Kidney (tissue), 14 donors: Measurements from ENCODE around the gene OBP2B. TPM values are rescaled to one million over a fixed set of nuclear protein-coding genes. Genes with fewer than 3 reads are reported as not detected.
A peak's percentile ranks its signal among the peaks of the same experiment; 100 is the strongest.
"Not testable (repeated sequence)": the region's sequence is repeated elsewhere in the genome, so short reads cannot be mapped to it uniquely, and the experiment has no call there.

Experiments used
- DNase-seq, 5 donors: peaks; one replicate each; pipeline ENCODE4 v3.0.0-alpha.2; 2013 to 2020
- FAIRE-seq: peaks from 2 replicates; lab custom pipeline; 2012; peaks lifted over from hg19 to GRCh38; lab: Jason Lieb, UNC
- H3K27ac ChIP-seq, 2 donors: one replicate each; pipeline ENCODE4 v1.7.0; 2013; ENCODE audit warnings: low read depth in 2 of 2, low read length in 2 of 2, inconsistent platforms in 1 of 2
- H3K27me3 ChIP-seq: one replicate; pipeline ENCODE4 v1.7.1; 2013; ENCODE audit warnings: low read length, inconsistent platforms; ENCODE audit not compliant: control insufficient read depth, insufficient read depth
- H3K36me3 ChIP-seq, 3 donors: one replicate each; pipeline versions ENCODE4 v1.7.0 to v1.7.1; 2013; ENCODE audit warnings: low read length in 3 of 3, control low read depth in 1 of 3, inconsistent platforms in 1 of 3; ENCODE audit not compliant: insufficient read depth in 3 of 3, control insufficient read depth in 2 of 3
- H3K4me1 ChIP-seq, 3 donors: one replicate each; pipeline versions ENCODE4 v1.7.0 to v1.7.1; 2013; ENCODE audit warnings: low read length in 3 of 3, inconsistent platforms in 1 of 3, low read depth in 1 of 3; ENCODE audit not compliant: control insufficient read depth in 2 of 3, insufficient read depth in 2 of 3
- H3K4me3 ChIP-seq, 3 donors: one replicate each; pipeline versions ENCODE4 v1.7.0 to v1.8.1; 2013; ENCODE audit warnings: low read length in 3 of 3, control low read depth in 1 of 3, inconsistent platforms in 1 of 3
- H3K9ac ChIP-seq, 3 donors: one replicate each; pipeline versions ENCODE4 v1.7.0 to v1.7.1; 2013; ENCODE audit warnings: low read length in 3 of 3, control low read depth in 1 of 3, inconsistent platforms in 1 of 3
- H3K9me3 ChIP-seq, 3 donors: one replicate each; pipeline versions ENCODE4 v1.7.0 to v1.7.1; 2013; ENCODE audit warnings: low read length in 3 of 3, control low read depth in 1 of 3, inconsistent platforms in 1 of 3; ENCODE audit not compliant: control insufficient read depth in 2 of 3, insufficient read depth in 1 of 3
- intact Hi-C: fragments of 100-400 bp; cut with DNase I; formaldehyde crosslinking; loops from one replicate; pipeline ENCODE4 v1.11.1; 2022
- polyA plus RNA-seq: library from polyadenylated mRNA; stranded (reverse); fragments of 350-450 nt; fragmentation: Illumina TruSeq; extraction: RNeasy Lipid Tissue Mini Kit (QIAGEN cat#74804); gene quantifications from one replicate; pipeline ENCODE4 v1.2.3, GENCODE V29; 2014; ENCODE audit warnings: low read depth, low replicate concordance; ENCODE audit not compliant: insufficient read depth
- total RNA-seq: library from RNA; stranded (reverse); fragmentation: NEBNext Ultra II Directional; extraction: Animal tissue kit (Norgen Biotek cat#: 25700); gene quantifications from one replicate; pipeline ENCODE4 v1.2.1, GENCODE V29; 2021
- TF ChIP-seq, protein P1 (sequence below): IDR thresholded peaks from 3 replicates; pipeline ENCODE4 v1.5.1; 2012; ENCODE audit warnings: mild to moderate bottlenecking, moderate library complexity, borderline replicate concordance; ENCODE audit not compliant: insufficient read depth; ENCODE audit errors: extremely low read depth
- donor health status: control.
- donor health status: control.
- donor health status: control.
- donor health status: control.
- donor health status: control.
- donor health status: DM: yes; HTN: yes; CAD: no.
- donor health status: Normal renal cell carcinoma (clear cell type).

The OBP2B gene
- total and polyA plus RNA-seq, 2 donors from 2014 or later, result not detected

DNA sequence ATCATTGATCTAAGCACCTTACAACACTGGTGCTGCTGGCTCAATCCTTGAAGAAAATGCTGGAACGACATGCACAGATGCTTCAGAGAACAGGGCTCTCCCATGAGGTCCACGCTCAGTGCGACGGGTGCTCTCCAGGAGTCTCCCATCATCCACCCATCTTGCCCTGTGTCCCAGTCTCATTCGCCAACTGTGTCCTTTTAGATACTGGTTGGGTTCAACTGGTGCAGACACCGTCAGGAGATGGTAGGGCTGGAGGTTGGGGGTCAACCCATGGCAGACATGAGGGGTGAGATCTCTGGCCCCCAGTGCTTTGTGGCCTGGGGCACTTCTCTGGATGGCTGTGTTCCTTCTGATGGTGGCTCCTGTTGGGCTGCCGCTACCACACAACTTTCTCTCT is 1.6 kb upstream of the OBP2B start:
- FAIRE-seq (no peak), DNase-seq (peak in 1 of 5 donors; percentile 35)
- no peak overlapping the region for H3K4me3 ChIP-seq
- TF ChIP-seq, protein P1, sequence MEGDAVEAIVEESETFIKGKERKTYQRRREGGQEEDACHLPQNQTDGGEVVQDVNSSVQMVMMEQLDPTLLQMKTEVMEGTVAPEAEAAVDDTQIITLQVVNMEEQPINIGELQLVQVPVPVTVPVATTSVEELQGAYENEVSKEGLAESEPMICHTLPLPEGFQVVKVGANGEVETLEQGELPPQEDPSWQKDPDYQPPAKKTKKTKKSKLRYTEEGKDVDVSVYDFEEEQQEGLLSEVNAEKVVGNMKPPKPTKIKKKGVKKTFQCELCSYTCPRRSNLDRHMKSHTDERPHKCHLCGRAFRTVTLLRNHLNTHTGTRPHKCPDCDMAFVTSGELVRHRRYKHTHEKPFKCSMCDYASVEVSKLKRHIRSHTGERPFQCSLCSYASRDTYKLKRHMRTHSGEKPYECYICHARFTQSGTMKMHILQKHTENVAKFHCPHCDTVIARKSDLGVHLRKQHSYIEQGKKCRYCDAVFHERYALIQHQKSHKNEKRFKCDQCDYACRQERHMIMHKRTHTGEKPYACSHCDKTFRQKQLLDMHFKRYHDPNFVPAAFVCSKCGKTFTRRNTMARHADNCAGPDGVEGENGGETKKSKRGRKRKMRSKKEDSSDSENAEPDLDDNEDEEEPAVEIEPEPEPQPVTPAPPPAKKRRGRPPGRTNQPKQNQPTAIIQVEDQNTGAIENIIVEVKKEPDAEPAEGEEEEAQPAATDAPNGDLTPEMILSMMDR, result no peak
- no peaks in the 10 kb centered on the region for H3K4me1 ChIP-seq
- H3K36me3 ChIP-seq, result no peaks in the 10 kb centered on the region
- no peaks in the 10 kb centered on the region for H3K27me3 ChIP-seq
- intact Hi-C loops, result no loop called here
- no peak overlapping the region for H3K9ac ChIP-seq
- H3K9me3 ChIP-seq, result no peaks in the 10 kb centered on the region
- no peak overlapping the region for H3K27ac ChIP-seq

DNA sequence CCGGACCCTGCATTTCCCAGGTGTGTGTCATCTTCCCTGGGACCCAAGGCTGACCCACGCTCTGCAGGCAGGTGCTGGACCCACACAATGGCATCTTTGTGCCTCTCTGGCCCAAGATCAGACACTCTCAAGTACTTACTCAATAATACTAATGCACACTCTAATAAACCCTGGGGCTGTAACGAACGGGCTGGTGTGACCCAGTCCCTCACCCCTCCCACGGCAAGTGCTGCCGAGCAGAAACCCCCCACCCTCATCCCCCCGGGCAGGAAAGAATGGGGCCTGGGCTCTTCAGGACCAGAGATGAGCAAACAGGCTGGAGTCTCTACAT is 1.1 kb upstream of the OBP2B start:
- intact Hi-C loops, result no loop called here
- DNase-seq, result no peak

DNA sequence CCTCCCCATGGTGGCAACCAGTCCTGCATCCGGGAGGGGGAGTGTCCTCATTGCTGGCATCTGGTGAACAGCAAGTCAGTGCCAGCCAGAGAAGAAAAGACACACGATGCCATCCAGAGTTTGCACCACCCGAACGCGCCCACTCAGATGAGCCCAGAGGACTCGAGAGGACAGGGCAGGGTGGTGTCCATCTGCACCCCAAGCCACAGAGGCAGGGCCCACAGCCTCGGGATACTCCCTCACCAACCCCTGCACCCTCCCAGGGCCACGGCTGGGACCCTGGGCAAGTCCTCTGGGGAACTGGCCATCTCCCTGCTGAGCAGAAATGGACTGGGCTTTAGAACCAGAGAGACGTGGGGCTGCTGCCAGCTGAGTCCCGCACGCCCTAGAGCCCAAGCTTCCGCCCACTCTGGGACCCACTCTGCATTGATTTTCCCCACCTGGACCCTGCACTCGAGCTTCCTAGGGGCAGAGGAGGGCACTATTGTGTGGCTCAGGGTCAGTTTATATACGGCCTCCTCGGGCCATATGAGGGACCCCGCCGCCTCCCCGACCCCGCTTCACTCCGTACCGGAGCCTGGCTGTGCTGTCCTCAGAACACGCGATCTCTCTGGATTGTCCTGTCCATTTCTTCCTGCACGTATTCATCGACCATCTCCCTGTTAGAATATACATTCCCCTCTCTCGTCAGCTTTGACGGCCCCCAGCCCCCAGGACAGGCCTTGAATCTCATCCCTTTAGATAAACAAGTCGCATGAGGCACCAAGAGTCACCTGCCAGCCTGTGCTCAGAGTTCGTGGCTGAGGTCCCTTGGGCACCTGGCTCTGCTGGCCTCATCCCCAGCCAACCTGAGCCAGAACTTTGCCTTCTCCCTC is 514 bp upstream of the OBP2B start:
- H3K27ac ChIP-seq, H3K4me3 ChIP-seq, intact Hi-C loops, H3K36me3 ChIP-seq, H3K4me1 ChIP-seq, H3K27me3 ChIP-seq, H3K9ac ChIP-seq, DNase-seq, H3K9me3 ChIP-seq, FAIRE-seq: not testable (repeated sequence)

More for the DNA sequence above, 1.1 kb upstream of the OBP2B start:
- FAIRE-seq, result no peak
- Histone ChIP-seq H3K27me3 (no peaks in the 10 kb centered on the region), H3K9ac (no peak overlapping the region), H3K27ac (no peak overlapping the region), H3K4me3 (no peak overlapping the region), H3K9me3 (no peaks in the 10 kb centered on the region), H3K36me3 (no peaks in the 10 kb centered on the region), H3K4me1 (no peaks in the 10 kb centered on the region)
- TF ChIP-seq, protein P1, result no peak

DNA sequence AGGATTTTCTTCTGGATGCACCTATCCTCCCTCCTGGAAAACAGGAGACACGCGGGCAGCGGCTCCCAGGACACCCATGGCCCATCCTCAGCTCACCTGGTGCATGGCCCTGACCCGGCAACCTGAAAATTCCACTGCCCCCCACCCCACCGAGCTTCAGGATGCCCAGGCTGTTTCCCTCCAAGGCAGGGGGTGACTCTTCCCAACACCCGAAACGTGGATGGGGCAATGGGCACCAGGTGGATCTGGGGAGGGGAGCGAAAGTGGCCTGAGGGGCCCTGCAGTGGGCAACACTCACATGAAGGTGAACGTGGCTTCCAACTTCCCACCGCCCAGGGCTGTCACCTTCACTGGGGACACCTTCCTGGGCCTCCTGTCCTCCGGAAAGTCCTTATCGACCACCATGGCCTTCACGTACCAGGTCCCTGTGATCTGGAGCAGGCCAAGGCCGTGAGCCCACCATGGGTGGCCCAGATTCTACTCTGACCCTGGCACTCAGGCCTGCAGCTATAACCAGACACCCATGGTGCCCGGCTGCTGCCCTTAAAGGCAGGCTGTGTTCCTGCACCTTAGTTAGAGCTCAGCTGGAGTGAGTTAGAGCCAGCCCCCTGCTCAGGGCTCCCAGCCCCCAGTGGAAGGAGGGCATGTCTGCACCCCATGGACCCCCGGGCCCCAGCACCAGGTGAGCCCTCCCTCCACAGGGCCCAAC is 725 bp downstream of the OBP2B start:
- H3K9me3 ChIP-seq, H3K36me3 ChIP-seq, H3K27me3 ChIP-seq, H3K27ac ChIP-seq, H3K9ac ChIP-seq, intact Hi-C loops, H3K4me1 ChIP-seq, H3K4me3 ChIP-seq, DNase-seq, FAIRE-seq: not testable (repeated sequence)
